GM19099 (cell line): ENCODE data around the gene GPR15.
A peak's percentile ranks its signal among the peaks of the same experiment; 100 is the strongest.

ENCODE experiments used
- POLR2A ChIP-seq: IDR thresholded peaks from 3 replicates; pipeline ENCODE4 v1.6.1; 2011; ENCODE audit warnings: low read depth; ENCODE audit not compliant: insufficient read length; ENCODE audit errors: extremely low read depth

Gene GPR15

DNA sequence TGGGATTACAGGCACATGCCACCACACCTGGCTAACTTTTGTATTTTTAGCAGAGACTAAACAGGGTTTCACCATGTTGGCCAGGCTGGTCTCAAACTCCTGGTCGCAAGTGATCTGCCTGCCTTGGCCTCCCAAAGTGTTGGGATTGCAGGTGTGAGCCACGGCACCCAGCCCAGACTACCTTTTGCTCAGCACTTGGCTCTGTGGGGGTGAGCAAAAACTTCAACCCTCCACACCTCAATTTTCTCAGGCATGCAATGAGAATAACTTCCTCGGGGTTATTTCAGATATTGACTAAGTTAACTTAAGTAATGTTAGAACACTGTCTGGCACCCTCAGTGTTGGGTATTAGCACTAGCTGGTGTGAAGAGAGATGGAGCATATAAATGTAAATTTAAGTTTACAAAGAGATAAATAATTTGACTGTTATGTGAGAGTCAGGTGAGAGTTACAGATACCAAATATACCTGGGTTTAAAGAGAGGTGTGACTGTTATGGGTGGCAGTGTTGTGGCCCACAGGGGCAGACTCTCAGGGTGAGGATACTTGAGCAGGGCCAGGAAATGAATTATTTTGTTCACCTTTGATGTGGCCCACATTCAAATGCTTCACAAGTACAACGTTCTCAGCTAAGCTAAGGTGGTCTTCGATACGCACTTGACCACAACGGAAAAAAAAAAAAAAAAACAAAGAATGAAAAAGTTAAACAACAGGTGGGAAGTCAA lies 32.7 kb downstream of the GPR15 start:
- peak; percentile 32 for TF ChIP-seq POLR2A

GRCh38 chr3:98565237-98565643 lies 33.5 kb downstream of the GPR15 start:
- TF ChIP-seq POLR2A, result no peak

GRCh38 chr3:98565843-98566242 lies 34.1 kb downstream of the GPR15 start:
- no peak for TF ChIP-seq POLR2A

GRCh38 chr3:98567666-98568270 lies 36.0 kb downstream of the GPR15 start:
- no peak for TF ChIP-seq POLR2A

- no peak for TF ChIP-seq POLR2A
Observed at GRCh38 chr3:98568402-98568801, 36.6 kb downstream of the GPR15 start.

- TF ChIP-seq POLR2A, result no peak
Observed at GRCh38 chr3:98573181-98573728, 41.5 kb downstream of the GPR15 start.

- TF ChIP-seq POLR2A, result no peak
Observed at GRCh38 chr3:98574132-98574531, 42.4 kb downstream of the GPR15 start.

- TF ChIP-seq POLR2A, result no peak
Observed at GRCh38 chr3:98577178-98577895, 45.6 kb downstream of the GPR15 start.

DNA sequence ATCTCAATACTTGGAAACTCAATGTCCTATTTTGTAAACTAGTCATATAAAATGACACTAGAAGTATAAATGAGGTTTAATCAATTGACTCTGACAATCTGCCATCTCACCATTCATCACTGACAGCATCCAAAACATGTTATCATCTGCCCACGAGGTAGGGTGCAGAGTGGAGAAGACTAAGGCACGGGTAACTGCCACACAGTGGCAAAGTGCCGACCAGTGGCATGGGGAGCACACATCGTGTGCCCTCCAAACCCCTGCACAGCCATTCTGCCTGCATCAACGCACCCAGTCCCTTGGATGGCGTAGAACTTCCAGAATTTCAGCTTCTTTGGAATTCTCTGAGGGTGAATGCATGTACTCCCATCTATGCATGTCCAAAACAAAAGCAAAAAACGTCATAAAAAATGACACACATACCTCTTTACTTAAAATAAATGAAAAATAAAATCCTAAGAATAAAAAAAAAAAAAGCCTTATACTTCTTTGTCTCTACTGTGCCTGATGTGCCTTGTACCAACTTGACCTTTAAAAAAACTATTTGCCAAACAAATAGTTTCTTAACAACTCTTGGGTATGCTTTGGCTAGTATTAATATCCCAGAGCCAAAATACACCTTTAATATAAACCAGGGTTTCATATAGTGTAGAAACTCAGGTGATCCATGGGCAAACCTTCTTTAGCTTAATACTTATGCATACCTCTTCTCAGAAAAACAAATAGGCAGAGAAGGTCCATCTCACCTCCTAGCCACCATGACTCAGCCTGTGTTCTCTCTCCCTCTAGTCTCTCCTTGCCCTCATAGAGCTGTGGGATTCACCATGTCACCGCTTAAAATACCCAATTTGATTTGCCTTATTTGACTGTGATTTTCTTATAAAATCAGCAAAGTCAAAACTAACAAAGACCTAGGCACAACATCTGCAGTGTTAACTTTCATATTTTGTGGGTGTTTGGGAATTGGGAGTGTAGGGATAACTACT lies 48.9 kb downstream of the GPR15 start:
- no peak for TF ChIP-seq POLR2A

DNA sequence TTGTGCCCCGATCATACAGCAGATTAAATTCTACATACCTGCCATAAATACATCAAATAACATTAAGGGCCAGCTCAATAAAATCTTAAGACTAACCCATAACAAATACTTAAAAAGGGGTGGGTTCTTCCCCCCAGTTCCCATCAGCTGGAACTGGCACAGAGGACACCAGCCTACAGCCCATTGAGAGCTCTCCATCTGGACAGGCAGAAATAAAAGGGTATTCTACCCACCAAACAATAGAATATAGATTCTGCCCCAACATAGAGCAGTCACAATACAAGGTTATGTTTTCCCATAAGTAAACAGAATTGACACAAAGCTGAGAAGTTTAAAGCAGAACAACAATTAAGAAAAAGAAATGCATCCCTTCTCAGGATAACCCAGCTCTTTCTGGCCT lies 49.7 kb downstream of the GPR15 start:
- no peak for TF ChIP-seq POLR2A

GRCh38 chr3:98582042-98582441 lies 50.3 kb downstream of the GPR15 start:
- TF ChIP-seq POLR2A, result no peak

GRCh38 chr3:98583766-98584165 lies 52.0 kb downstream of the GPR15 start:
- TF ChIP-seq POLR2A, result no peak
